ACC112 (cell line): ENCODE measurements around the gene EFHB.
A peak's percentile ranks its signal among the peaks of the same experiment; 100 is the strongest.
"Not testable (repeated sequence)": the region's sequence is repeated elsewhere in the genome, so short reads cannot be mapped to it uniquely, and the experiment has no call there.

Experiments used
- H2AFZ ChIP-seq: fragments of 200-600 bp; sonication (generic); one replicate; pipeline ENCODE4 v1.6.0; 2017; ENCODE audit warnings: antibody characterized with exemption, low read length; ENCODE audit not compliant: unreplicated experiment
- H3K27ac ChIP-seq: fragments of 200-600 bp; sonication (generic); 2 replicates; pipeline ENCODE4 v1.5.1; 2014; ENCODE audit warnings: low read depth, mild to moderate bottlenecking, antibody characterized with exemption, low read length, moderate library complexity
- H3K27me3 ChIP-seq: fragments of 200-600 bp; sonication (generic); 2 replicates; pipeline ENCODE4 v1.6.1; 2014; ENCODE audit warnings: mild to moderate bottlenecking, antibody characterized with exemption, low read length, moderate library complexity, mixed read lengths; ENCODE audit not compliant: insufficient read depth
- H3K36me3 ChIP-seq: fragments of 200-600 bp; sonication (generic); 2 replicates; pipeline ENCODE4 v1.6.1; 2016; ENCODE audit warnings: mild to moderate bottlenecking, antibody characterized with exemption, low read length, moderate library complexity, mixed read lengths; ENCODE audit not compliant: insufficient read depth
- H3K4me1 ChIP-seq: fragments of 200-600 bp; sonication (generic); one replicate; pipeline ENCODE4 v1.6.1; 2016; ENCODE audit warnings: low read length, mixed read lengths; ENCODE audit not compliant: insufficient read depth, unreplicated experiment, control insufficient read depth
- H3K4me3 ChIP-seq: fragments of 200-600 bp; sonication (generic); 2 replicates; pipeline ENCODE4 v1.5.1; 2014; ENCODE audit warnings: mild to moderate bottlenecking, low read depth, low read length
- H3K79me2 ChIP-seq: fragments of 200-600 bp; sonication (generic); one replicate; pipeline ENCODE4 v1.6.0; 2016; ENCODE audit warnings: low read length; ENCODE audit not compliant: control insufficient read depth, unreplicated experiment, insufficient read depth

Gene EFHB, protein sequence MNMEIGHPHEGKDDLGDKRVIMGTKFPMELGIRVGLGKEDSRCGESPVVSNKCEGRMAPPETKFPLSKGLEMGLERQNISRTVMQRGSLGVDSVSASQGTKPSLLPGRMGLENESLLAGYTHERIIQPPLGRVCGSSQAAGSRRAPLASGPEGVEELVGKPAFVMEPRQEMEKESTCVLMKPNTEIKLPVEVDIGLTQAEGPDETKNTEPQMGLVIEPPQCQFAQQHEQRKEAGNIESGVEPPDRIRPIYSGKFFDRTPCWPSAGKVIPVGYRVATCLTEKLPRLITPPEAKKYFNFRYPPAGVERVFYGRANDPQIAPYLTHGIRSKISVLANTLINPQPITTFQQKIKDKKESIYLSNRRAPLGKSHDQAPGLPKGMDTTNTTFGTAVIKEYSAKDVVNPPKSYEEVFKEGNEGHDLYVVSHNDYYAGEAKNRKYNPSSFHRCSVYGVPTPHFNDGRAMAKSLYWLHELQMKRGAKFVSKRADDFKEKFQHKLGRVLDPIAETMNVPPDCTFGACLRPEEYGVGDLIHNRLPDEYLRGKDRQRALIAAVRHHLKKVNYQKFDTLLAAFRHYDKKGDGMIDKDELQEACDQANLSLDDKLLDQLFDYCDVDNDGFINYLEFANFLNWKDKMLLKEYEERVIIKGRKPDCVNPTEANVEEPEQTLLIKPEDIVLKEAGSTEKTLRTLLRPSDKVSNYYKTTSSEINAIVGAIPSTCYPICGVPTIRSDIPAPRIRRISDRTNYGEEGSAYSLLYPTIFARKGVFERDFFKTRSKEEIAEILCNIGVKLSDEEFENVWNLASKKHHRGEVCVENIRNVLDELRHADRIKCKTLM

DNA sequence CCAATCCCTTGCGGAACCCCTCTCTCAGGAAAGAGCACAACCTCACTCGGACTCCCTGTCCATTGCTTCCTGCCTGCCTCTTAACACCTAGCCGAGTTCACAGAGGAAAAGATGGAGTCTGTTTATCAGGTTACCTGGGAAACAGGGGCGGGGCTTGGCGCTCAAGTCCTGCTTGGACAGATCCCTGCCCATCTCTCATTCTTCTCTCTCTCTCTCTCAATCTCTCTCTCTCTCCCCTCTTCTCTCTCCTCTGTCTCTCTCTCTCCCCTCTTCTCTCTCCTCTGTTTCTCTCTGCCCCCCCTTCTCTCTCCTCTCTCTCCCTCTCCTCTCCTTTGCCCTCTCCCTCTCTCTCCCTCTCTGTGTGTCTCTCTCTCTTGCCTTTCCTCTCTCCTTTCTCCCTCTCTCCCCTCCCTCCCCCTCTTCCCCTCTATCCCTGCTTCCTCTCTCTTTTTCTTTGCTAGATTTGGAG lies at the start of gene EFHB:
Gene EFHB (minus strand): TSS at position 120 of the 469 bp plus-strand sequence. CDS start 199 bp downstream, outside the sequence.
- Histone ChIP-seq H3K27ac (no peak within 1 kb of the TSS), H3K4me3 (no peak within 1 kb of the TSS)

DNA sequence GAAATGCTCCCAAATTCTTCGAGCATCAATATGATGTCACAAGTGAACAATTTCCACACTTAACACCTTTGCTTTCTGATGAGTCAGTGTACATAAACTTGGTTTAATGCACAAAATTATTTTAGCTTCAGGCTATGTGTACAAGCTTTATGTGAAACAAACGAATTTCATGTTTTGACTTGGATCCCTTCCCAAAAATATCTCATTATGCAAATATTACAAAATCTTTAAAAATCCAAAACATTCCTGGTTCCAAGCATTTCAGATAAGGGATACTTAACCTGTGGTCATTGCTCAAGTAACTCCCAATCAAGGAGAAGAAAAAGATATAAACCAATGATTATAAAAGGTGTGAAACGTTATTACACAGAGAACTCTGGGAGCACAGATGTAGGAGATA lies 38.0 kb upstream of the EFHB start:
- peaks cover 22% of the 10 kb centered on the region for H3K36me3 ChIP-seq
- H3K27ac ChIP-seq, result 0 out of 2 replicates have a peak overlapping the region, but pooled peaks have one; percentile 2
- peaks cover 9% of the 10 kb centered on the region for H3K4me1 ChIP-seq
- H3K79me2 ChIP-seq, result peaks cover 57% of the 10 kb centered on the region
- no peak overlapping the region for H2AFZ ChIP-seq
- no peaks in the 10 kb centered on the region for H3K27me3 ChIP-seq
- H3K4me3 ChIP-seq, result no peak overlapping the region

More for the DNA sequence above, at the start of gene EFHB:
- H3K79me2 ChIP-seq, result no peaks in the 10 kb centered on the region
- H3K4me1 ChIP-seq, result peaks cover 9% of the 10 kb centered on the region
- no peaks in the 10 kb centered on the region for H3K27me3 ChIP-seq
- no peak within 1 kb of the TSS for H2AFZ ChIP-seq
- no peaks in the 10 kb centered on the region for H3K36me3 ChIP-seq

DNA sequence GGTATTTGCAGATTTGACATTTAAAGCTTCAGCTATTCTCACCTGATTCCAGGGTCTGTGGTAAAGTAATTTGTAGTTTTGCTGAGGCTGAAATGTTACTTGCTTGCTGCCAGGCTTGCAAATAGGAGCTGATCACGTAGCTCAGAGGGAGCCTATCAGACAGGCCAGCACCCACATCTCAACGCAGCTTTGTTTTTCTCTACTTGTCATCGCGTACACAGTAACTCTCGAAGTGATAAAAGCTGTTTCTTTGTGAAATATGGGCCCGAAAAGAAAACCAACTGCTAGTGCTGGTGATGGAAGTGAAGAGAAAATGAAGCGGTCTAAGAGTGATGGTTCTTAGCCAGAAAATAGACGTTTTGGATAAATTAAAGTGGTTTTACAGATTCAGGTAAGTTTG lies 36.3 kb upstream of the EFHB start:
- H3K4me3 ChIP-seq, result no peak overlapping the region
- H2AFZ ChIP-seq, result no peak overlapping the region
- H3K27ac ChIP-seq, result no peak overlapping the region
- H3K79me2 ChIP-seq, result peaks cover 73% of the 10 kb centered on the region
- peaks cover 9% of the 10 kb centered on the region for H3K4me1 ChIP-seq
- H3K27me3 ChIP-seq, result no peaks in the 10 kb centered on the region
- peaks cover 15% of the 10 kb centered on the region for H3K36me3 ChIP-seq

DNA sequence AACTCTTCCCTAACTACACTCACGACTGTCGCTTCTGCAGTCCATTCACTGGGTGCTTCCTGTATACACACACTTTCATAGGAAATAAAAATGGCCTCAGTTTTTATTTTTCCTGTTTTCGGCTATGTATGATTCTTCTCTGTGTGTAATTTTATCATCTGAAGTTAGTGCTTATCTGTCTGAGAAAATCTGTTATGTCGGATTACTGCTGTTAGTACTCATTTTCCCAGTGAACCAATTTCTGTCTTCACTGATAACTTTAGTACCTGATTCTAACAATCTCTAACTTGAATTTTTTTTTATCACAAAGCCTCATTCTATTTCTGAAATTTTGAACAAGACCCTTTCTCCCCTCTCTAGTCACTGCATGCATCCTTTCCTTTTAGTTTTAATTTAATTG lies 33.8 kb upstream of the EFHB start:
- Histone ChIP-seq H2AFZ (no peak overlapping the region), H3K27ac (no peak overlapping the region)

DNA sequence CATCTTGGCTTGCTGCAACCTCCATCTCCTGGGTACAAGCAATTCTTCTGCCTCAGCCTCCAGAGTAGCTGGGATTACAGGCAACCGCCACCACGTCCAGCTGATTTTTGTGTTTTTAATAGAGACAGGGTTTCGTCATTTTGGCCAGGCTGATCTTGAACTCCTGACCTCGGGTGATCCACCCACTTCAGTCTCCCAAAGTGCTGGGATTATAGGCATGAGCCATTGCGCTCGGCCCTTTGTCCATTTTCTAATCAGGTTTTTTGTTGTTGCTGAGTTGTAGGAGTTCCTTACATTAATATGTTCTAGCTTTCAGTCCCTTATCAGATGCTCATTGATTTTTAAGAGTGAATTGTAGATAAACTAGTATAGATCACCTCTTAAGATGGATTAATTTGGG lies 33.2 kb upstream of the EFHB start:
- H3K79me2 ChIP-seq, result peaks cover 87% of the 10 kb centered on the region
- H3K27ac ChIP-seq, result no peak overlapping the region

More for the DNA sequence above, 33.8 kb upstream of the EFHB start:
- Histone ChIP-seq H3K4me3 (no peak overlapping the region), H3K27me3 (no peaks in the 10 kb centered on the region), H3K79me2 (peaks cover 87% of the 10 kb centered on the region), H3K36me3 (peaks cover 10% of the 10 kb centered on the region), H3K4me1 (peaks cover 9% of the 10 kb centered on the region)

DNA sequence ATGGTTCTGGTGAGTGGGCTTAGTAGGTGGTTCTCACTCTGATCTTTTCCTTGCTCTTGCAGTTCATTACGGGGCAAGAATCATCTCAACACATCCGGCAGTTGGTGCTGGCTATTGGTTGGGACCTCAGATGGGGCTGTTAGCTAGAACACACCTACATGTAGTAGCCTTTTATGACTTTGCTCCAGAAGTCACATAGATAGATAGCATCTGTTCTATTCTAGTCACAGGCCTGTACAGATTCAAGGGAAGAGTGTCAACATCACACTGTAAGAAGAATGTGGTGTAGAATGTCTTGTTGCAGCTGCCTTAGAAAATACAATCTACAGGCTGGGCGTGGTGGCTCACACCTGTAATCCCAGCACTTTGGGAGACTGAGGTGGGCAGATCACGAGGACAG lies 27.9 kb upstream of the EFHB start:
- Histone ChIP-seq H2AFZ (no peak overlapping the region), H3K79me2 (peaks cover 90% of the 10 kb centered on the region), H3K4me3 (no peak overlapping the region), H3K36me3 (peaks cover 22% of the 10 kb centered on the region), H3K27me3 (no peaks in the 10 kb centered on the region), H3K4me1 (no peaks in the 10 kb centered on the region), H3K27ac (no peak overlapping the region)

More for the DNA sequence above, 33.2 kb upstream of the EFHB start:
- H3K36me3 ChIP-seq, result peaks cover 10% of the 10 kb centered on the region
- no peaks in the 10 kb centered on the region for H3K27me3 ChIP-seq
- no peak overlapping the region for H3K4me3 ChIP-seq
- no peak overlapping the region for H2AFZ ChIP-seq
- peaks cover 9% of the 10 kb centered on the region for H3K4me1 ChIP-seq

DNA sequence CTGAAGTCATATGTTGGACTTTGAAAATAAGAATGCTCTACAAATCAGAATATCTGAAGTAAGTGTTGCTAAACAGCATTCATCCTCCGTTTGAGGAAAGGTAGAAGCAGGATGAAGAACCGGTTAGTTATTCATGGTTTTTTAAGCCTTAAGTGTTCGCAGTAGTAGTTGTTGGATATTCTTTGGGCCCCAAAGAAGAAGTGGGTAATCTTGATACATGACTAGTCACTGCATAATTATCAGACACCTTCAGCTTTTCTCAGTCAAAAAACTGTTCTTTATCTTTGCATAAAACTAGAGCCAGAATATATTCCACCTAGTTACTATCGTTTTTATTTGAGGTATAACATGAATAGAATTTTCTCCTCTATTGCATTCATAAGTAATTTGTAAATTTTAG lies 26.7 kb upstream of the EFHB start:
- no peaks in the 10 kb centered on the region for H3K4me1 ChIP-seq
- H3K27ac ChIP-seq, result no peak overlapping the region
- no peaks in the 10 kb centered on the region for H3K27me3 ChIP-seq
- no peak overlapping the region for H3K4me3 ChIP-seq
- peaks cover 28% of the 10 kb centered on the region for H3K36me3 ChIP-seq
- H2AFZ ChIP-seq, result no peak overlapping the region
- peaks cover 89% of the 10 kb centered on the region for H3K79me2 ChIP-seq

DNA sequence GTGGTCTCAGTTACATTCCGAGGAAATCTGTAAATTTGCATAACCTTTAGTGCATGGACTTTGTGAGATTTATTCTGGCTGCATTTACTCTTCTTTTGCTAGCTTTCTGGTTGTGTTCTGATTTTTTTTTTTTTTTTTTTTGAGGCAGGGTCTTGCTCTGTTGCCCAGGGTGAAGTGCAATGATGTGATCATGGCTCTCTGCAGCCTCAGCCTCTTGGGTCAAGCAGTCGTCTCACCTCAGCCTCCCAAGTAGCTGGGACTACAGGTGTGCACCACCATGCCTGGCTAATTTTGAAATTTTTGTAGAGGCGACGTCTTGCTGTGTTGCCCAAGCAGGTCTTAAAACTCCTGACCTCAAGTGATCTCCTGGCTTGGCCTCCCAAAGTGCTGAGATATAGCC lies 25.5 kb upstream of the EFHB start:
- no peaks in the 10 kb centered on the region for H3K27me3 ChIP-seq
- H2AFZ ChIP-seq, result no peak overlapping the region
- peaks cover 33% of the 10 kb centered on the region for H3K36me3 ChIP-seq
- H3K79me2 ChIP-seq, result peaks cover 90% of the 10 kb centered on the region
- H3K27ac ChIP-seq, result no peak overlapping the region
- H3K4me3 ChIP-seq, result no peak overlapping the region
- H3K4me1 ChIP-seq, result no peaks in the 10 kb centered on the region

DNA sequence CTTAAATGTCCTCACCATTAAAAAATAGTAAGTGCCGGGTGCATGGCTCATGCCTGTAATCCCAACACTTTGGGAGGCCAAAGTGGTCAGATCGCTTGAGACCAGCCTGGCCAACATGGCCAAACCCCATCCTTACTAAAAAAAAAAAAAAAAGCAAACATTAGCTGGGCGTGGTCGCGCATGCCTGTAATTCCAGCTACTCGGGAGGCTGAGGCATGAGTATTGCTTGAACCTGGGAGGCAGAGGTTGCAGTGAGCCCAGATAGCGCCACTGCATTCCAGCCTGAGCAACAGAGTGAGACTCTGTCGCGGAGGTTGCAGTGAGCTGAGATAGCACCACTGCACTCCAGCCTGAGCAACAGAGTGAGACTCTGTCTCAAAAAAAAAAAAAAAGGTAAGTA lies 23.3 kb upstream of the EFHB start:
- H3K79me2 ChIP-seq, result peaks cover 90% of the 10 kb centered on the region

DNA sequence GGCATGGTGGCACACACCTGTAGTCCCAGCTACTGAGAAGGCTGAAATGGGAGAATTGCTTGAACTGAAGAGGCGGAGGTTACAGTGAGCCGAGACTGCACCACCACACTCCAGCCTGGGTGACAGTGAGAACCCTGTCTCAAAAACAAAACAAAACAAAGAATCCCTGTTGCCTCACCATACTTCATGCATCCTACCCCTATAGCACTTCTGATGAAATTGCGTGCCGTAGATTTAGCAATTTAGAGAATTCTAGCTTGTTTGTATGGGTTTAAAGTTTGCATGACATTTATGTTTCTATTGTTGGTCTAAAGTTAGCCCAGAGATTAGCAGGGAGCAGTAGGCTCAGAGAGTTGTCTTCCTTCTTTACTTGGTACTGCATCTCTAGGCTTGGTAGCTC lies 20.7 kb upstream of the EFHB start:
- H3K27me3 ChIP-seq, result no peaks in the 10 kb centered on the region
- H3K27ac ChIP-seq, result no peak overlapping the region
- peaks cover 36% of the 10 kb centered on the region for H3K36me3 ChIP-seq
- H3K4me1 ChIP-seq, result no peaks in the 10 kb centered on the region
- peaks cover 90% of the 10 kb centered on the region for H3K79me2 ChIP-seq
- no peak overlapping the region for H3K4me3 ChIP-seq
- no peak overlapping the region for H2AFZ ChIP-seq

More for the DNA sequence above, 23.3 kb upstream of the EFHB start:
- not testable (repeated sequence) for H2AFZ ChIP-seq, H3K27me3 ChIP-seq, H3K27ac ChIP-seq, H3K4me1 ChIP-seq, H3K4me3 ChIP-seq
- H3K36me3 ChIP-seq, result peaks cover 40% of the 10 kb centered on the region
